CD14-positive monocyte (primary cell): ENCODE measurements around the gene GREM2. TPM values are rescaled to one million over a fixed set of nuclear protein-coding genes. Genes with fewer than 3 reads are reported as not detected.

ENCODE experiments used
- DNase-seq, 3 donors: peaks; one replicate each; pipeline ENCODE4 v3.0.0-alpha.2; 2011 to 2022
- H2AFZ ChIP-seq: 2 replicates; pipeline ENCODE4 v1.6.0; 2012; ENCODE audit warnings: mild to moderate bottlenecking, low read depth, low read length, inconsistent platforms; ENCODE audit not compliant: insufficient read depth, poor library complexity, severe bottlenecking
- H3K27ac ChIP-seq, 2 donors: 1 replicate in 1 of 2; 2 replicates in 1 of 2; pipeline ENCODE4 v1.5.1; 2012 to 2013; ENCODE audit warnings: low read length in 2 of 2, control low read depth in 1 of 2, inconsistent platforms in 1 of 2, low read depth in 1 of 2, mild to moderate bottlenecking in 1 of 2
- H3K27me3 ChIP-seq, 2 donors: one replicate each; pipeline versions ENCODE4 v1.6.0 to v1.6.1; 2011 to 2013; ENCODE audit warnings: low read length in 2 of 2; ENCODE audit not compliant: control insufficient read depth in 2 of 2, insufficient read depth in 2 of 2
- H3K36me3 ChIP-seq, 2 donors: replicated peaks in 1 of 2; 1 replicate in 1 of 2; 2 replicates in 1 of 2; pipeline versions ENCODE4 v1.5.1 to v1.6.1; 2012 to 2013; ENCODE audit warnings: low read length in 2 of 2, control low read depth in 1 of 2, inconsistent platforms in 1 of 2, mild to moderate bottlenecking in 1 of 2; ENCODE audit not compliant: insufficient read depth in 2 of 2, control insufficient read depth in 1 of 2
- H3K4me1 ChIP-seq, 2 donors: 1 replicate in 1 of 2; 2 replicates in 1 of 2; pipeline versions ENCODE4 v1.5.1 to v1.6.1; 2012 to 2013; ENCODE audit warnings: low read length in 2 of 2, control low read depth in 1 of 2, inconsistent platforms in 1 of 2, mild to moderate bottlenecking in 1 of 2, moderate library complexity in 1 of 2; ENCODE audit not compliant: insufficient read depth in 2 of 2, control insufficient read depth in 1 of 2
- H3K4me2 ChIP-seq: replicated peaks from 2 replicates; pipeline ENCODE3; 2012; ENCODE audit warnings: low read length, moderate library complexity, mild to moderate bottlenecking; ENCODE audit not compliant: poor library complexity, severe bottlenecking; ENCODE audit errors: extremely low read depth
- H3K4me3 ChIP-seq, 3 experiments: fragments of 200-600 bp in 1 of 3; sonication (generic) in 1 of 3; replicated peaks in 1 of 3; 1 replicate in 2 of 3; 2 replicates in 1 of 3; pipeline ENCODE4 v1.5.1; 2011 to 2013; ENCODE audit warnings: low read length in 3 of 3, mild to moderate bottlenecking in 3 of 3, control low read depth in 2 of 3, low read depth in 2 of 3, inconsistent platforms in 1 of 3, moderate library complexity in 1 of 3
- H3K79me2 ChIP-seq: 2 replicates; pipeline ENCODE4 v1.6.0; 2012; ENCODE audit warnings: mild to moderate bottlenecking, control low read depth, inconsistent platforms, low read length, moderate library complexity; ENCODE audit not compliant: insufficient read depth
- H3K9ac ChIP-seq: 2 replicates; pipeline ENCODE4 v1.6.0; 2017; ENCODE audit warnings: low read length, mild to moderate bottlenecking; ENCODE audit not compliant: insufficient read depth, poor library complexity, severe bottlenecking
- H3K9me3 ChIP-seq, 2 donors: replicated peaks in 1 of 2; 1 replicate in 1 of 2; 2 replicates in 1 of 2; pipeline versions ENCODE4 v1.5.1 to v1.6.1; 2012 to 2013; ENCODE audit warnings: low read length in 2 of 2, control low read depth in 1 of 2; ENCODE audit not compliant: control insufficient read depth in 1 of 2, insufficient read depth in 1 of 2
- H4K20me1 ChIP-seq: 2 replicates; pipeline ENCODE4 v1.6.0; 2012; ENCODE audit warnings: mild to moderate bottlenecking, low read length, control low read depth, moderate library complexity; ENCODE audit not compliant: insufficient read depth
- H3K27ac Mint-ChIP-seq, 7 donors: one replicate each; pipeline ENCODE4 v1.8.0; 2020; ENCODE audit warnings: mild to moderate bottlenecking in 7 of 7, mixed read lengths in 7 of 7, moderate library complexity in 6 of 7, inconsistent platforms in 2 of 7
- H3K27me3 Mint-ChIP-seq, 3 donors: one replicate each; pipeline ENCODE4 v1.8.0; 2021 to 2022; ENCODE audit warnings: low read depth in 3 of 3, mild to moderate bottlenecking in 3 of 3, mixed read lengths in 3 of 3, moderate library complexity in 3 of 3, inconsistent platforms in 1 of 3
- H3K36me3 Mint-ChIP-seq, 2 donors: one replicate each; pipeline ENCODE4 v1.8.0; 2020; ENCODE audit warnings: mixed read lengths in 2 of 2, inconsistent platforms in 1 of 2, mild to moderate bottlenecking in 1 of 2
- H3K4me1 Mint-ChIP-seq: one replicate; pipeline ENCODE4 v1.8.0; 2020; ENCODE audit warnings: mild to moderate bottlenecking, mixed read lengths
- H3K4me3 Mint-ChIP-seq, 2 donors: one replicate each; pipeline ENCODE4 v1.8.0; 2020; ENCODE audit warnings: mild to moderate bottlenecking in 2 of 2, mixed read lengths in 2 of 2, moderate library complexity in 1 of 2
- H3K9me3 Mint-ChIP-seq, 7 donors: one replicate each; pipeline ENCODE4 v1.8.0; 2020 to 2022; ENCODE audit warnings: mixed read lengths in 7 of 7, mild to moderate bottlenecking in 6 of 7, moderate library complexity in 6 of 7, inconsistent platforms in 2 of 7
- WGBS: methylation state at CpG from one replicate; pipeline ENCODE4 v1.1.5; 2013; ENCODE audit warnings: missing lambda C conversion rate; ENCODE audit not compliant: insufficient coverage; 5-methylcytosine and 5-hydroxymethylcytosine counted together
- intact Hi-C, 2 donors: fragments of 100-400 bp; cut with micrococcal nuclease; formaldehyde crosslinking; loops; one replicate each; pipeline versions ENCODE4 v1.15.0 to v1.15.1; 2023
- polyA plus RNA-seq, 3 donors: library from polyadenylated mRNA; depleted of rRNA in 1 of 3; unstranded in 2 of 3; stranded (reverse) in 1 of 3; fragments of 300-500 nt in 2 of 3; fragments of >200 nt in 1 of 3; fragmentation: Illumina TruSeq in 2 of 3; gene quantifications; 1 replicate in 2 of 3; 2 replicates in 1 of 3; pipeline ENCODE4 v1.2.3, GENCODE V29; 2012 to 2021
- TF ChIP-seq, protein P1 (sequence below): fragments of 200-600 bp; IDR thresholded peaks from one replicate; pipeline ENCODE4 v1.8.0; 2022; ENCODE audit warnings: antibody characterized with exemption, mild to moderate bottlenecking

The GREM2 gene
- polyA plus RNA-seq, 3 donors: not detected

DNA sequence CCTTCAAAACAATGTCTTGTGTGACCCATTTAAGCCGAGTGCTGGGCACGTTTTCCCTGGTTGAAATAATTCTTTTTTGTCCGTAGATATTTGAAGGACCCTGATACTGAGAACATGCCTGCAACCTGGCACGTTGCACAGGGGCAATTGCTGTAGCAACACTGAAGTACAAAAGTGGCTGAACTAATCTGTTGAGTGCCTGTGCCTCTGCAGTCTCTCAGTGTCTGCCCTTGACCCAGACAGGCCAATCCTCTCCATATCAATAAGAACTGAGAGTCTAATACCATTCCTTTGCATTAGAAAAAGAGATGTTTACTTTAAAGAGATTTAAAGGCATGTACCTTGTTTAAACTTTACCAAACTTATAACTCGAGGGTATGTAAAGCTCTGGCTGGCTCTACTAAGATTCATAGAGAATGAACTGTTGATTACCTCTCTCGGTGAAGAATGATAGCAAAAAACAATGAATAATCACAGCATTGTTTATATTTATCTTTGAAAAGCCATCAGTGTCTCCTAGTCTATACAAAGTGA, 2.4 kb downstream of the GREM2 start:
- TF ChIP-seq, protein P1, sequence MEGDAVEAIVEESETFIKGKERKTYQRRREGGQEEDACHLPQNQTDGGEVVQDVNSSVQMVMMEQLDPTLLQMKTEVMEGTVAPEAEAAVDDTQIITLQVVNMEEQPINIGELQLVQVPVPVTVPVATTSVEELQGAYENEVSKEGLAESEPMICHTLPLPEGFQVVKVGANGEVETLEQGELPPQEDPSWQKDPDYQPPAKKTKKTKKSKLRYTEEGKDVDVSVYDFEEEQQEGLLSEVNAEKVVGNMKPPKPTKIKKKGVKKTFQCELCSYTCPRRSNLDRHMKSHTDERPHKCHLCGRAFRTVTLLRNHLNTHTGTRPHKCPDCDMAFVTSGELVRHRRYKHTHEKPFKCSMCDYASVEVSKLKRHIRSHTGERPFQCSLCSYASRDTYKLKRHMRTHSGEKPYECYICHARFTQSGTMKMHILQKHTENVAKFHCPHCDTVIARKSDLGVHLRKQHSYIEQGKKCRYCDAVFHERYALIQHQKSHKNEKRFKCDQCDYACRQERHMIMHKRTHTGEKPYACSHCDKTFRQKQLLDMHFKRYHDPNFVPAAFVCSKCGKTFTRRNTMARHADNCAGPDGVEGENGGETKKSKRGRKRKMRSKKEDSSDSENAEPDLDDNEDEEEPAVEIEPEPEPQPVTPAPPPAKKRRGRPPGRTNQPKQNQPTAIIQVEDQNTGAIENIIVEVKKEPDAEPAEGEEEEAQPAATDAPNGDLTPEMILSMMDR: no peak
- Mint-ChIP-seq H3K4me1 (peaks cover 12% of the 10 kb centered on the region), H3K36me3 (no peaks in the 10 kb centered on the region), H3K27me3 (peaks cover 27 to 47% (median 30%) of the 10 kb centered on the region in 3 donors), H3K4me3 (no peak overlapping the region), H3K27ac (no peak overlapping the region), H3K9me3 (peaks cover 0 to 4% (median 0%) of the 10 kb centered on the region in 7 donors)
- Histone ChIP-seq H3K27me3 (peaks cover 34 to 36% of the 10 kb centered on the region in 2 donors), H3K4me3 (no peak overlapping the region), H3K79me2 (no peaks in the 10 kb centered on the region), H3K9me3 (peaks cover 0 to 9% of the 10 kb centered on the region in 2 donors), H3K27ac (no peak overlapping the region), H3K4me1 (no peaks in the 10 kb centered on the region), H3K4me2 (no peak overlapping the region), H3K36me3 (no peaks in the 10 kb centered on the region), H4K20me1 (no peaks in the 10 kb centered on the region), H2AFZ (no peak overlapping the region), H3K9ac (no peak overlapping the region)
- DNase-seq: no peak
- intact Hi-C loops: no loop called here
- WGBS: 70% methylated on average over 4 of the region's 6 CpGs

DNA sequence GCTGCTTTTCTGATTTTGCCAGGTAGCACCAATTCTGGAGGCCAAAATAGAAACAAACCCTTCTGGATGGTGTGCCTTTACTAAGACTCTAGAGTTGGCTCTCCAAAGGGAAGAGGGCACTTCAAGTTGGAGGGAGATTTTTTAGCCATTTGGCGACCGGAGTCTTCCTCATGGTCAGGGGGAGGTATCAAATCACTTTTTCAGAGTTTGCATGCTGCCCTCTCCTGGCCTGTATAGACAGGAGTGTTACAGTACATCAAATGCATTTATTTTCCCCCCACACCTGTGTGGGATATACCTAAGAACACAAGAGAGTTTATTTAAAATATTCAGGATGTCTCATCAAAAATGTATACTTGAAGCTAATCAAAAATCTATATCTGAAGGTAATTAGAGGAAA, 3.2 kb downstream of the GREM2 start:
- Histone ChIP-seq H2AFZ (no peak overlapping the region), H4K20me1 (no peaks in the 10 kb centered on the region), H3K4me2 (no peak overlapping the region), H3K36me3 (no peaks in the 10 kb centered on the region), H3K4me3 (no peak overlapping the region), H3K27ac (no peak overlapping the region), H3K79me2 (no peaks in the 10 kb centered on the region), H3K9ac (no peak overlapping the region), H3K9me3 (peaks cover 0 to 9% of the 10 kb centered on the region in 2 donors), H3K27me3 (peaks cover 33 to 34% of the 10 kb centered on the region in 2 donors), H3K4me1 (no peaks in the 10 kb centered on the region)
- H3K36me3 Mint-ChIP-seq: no peaks in the 10 kb centered on the region
- H3K27me3 Mint-ChIP-seq: peaks cover 27 to 45% (median 30%) of the 10 kb centered on the region in 3 donors
- intact Hi-C loops: no loop called here
- no CpG with 5 or more reads among the region's 2 CpGs for WGBS
- H3K9me3 Mint-ChIP-seq: peaks cover 0 to 4% (median 0%) of the 10 kb centered on the region in 7 donors
- TF ChIP-seq, protein P1: no peak
- no peak for DNase-seq
- no peak overlapping the region for H3K4me3 Mint-ChIP-seq
- H3K27ac Mint-ChIP-seq: no peak overlapping the region
- H3K4me1 Mint-ChIP-seq: peaks cover 12% of the 10 kb centered on the region
